Activated CD8-positive, alpha-beta memory T cell treated with anti-CD3 and anti-CD28 coated beads, Interleukin-2, amount 50 U/mL, for 48 hours (primary cell): ENCODE results near the gene ZSWIM4.
"Not testable (repeated sequence)": the region's sequence is repeated elsewhere in the genome, so short reads cannot be mapped to it uniquely, and the experiment has no call there.

Experiments
- DNase-seq: peaks from one replicate; pipeline ENCODE4 v3.0.0-alpha.2; 2020

ZSWIM4 gene

GRCh38 chr19:13794757-13795589, at the start of gene ZSWIM4:
ZSWIM4 (plus strand) TSS chr19:13795443; CDS start chr19:13795649, 206 bp downstream.
- peak; percentile 95 for DNase-seq

GRCh38 chr19:13747098-13747453, 48.2 kb upstream of the ZSWIM4 start:
- no peak for DNase-seq

GRCh38 chr19:13748169-13748828, 46.9 kb upstream of the ZSWIM4 start:
- DNase-seq, result no peak

- no peak for DNase-seq
Measured at GRCh38 chr19:13751436-13751835, 43.8 kb upstream of the ZSWIM4 start.

GRCh38 chr19:13753622-13754021, 41.6 kb upstream of the ZSWIM4 start:
- not testable (repeated sequence) for DNase-seq

GRCh38 chr19:13756210-13756609, 39.0 kb upstream of the ZSWIM4 start:
- no peak for DNase-seq

- no peak for DNase-seq
Measured at GRCh38 chr19:13757805-13758772, 37.2 kb upstream of the ZSWIM4 start.

GRCh38 chr19:13758795-13759194, 36.4 kb upstream of the ZSWIM4 start:
- no peak for DNase-seq

- no peak for DNase-seq
Measured at GRCh38 chr19:13761423-13761822, 33.8 kb upstream of the ZSWIM4 start.

GRCh38 chr19:13762635-13763235, 32.5 kb upstream of the ZSWIM4 start:
- no peak for DNase-seq

DNA sequence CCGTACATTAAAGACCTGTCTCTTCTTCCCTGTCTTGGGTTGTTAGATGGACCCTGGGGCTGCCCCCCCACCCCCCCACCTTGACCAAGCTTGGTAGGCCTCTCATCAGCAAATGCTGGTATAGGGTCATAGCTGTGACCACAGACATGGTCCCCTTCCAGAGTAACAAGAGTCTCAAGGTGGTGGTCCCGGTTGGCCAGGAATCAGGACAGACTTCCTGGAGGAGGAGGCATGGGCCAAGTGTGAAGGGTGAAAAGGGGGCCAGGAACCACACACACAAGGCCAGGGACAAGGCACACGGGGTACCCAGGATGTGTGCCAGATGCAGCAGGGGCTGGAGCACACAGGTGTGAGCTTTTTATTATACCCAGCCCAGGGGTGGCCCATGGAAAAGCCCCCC, 32.0 kb upstream of the ZSWIM4 start:
- DNase-seq, result no peak

- DNase-seq, result peak; percentile 84
Measured at GRCh38 chr19:13764101-13764807, 31.0 kb upstream of the ZSWIM4 start, which contains the start of gene MRI1. MRI1 (plus strand) TSS chr19:13764522; CDS start chr19:13764589, 67 bp downstream.

GRCh38 chr19:13764821-13765394, 30.3 kb upstream of the ZSWIM4 start:
- peak; percentile 77 for DNase-seq

DNA sequence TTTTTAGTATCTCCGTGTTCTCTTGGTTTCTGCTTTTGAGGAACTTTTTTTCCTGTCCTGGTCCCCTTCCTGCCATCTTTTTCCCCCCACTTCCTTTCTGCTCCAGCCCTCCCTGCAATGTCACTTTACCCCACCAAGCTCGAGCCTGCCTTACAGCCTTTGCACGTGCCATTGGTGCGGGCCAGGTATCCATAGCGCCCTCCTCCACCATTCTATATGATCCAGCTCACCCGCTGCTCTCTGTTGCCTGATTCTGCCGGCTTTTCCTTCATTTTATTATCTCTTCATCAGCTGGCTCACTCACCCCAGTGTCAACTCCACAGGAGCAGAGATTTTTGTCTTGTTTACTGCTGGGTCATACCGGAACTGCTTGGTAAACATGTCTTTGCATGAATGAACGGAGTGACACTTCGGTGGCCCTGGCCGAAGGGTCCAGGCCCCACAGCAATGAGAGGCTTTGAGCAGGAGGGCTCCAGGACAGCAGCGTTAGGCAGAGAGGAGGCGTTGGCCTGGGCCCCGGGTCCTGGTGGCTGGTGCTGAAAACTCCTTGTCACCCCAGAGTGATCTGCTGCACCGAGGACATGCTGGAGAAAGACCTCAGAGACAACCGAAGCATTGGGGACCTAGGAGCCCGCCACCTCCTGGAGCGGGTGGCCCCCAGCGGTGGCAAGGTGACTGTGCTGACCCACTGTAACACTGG, 29.7 kb upstream of the ZSWIM4 start:
- DNase-seq, result no peak

GRCh38 chr19:13766095-13766481, 29.2 kb upstream of the ZSWIM4 start:
- no peak for DNase-seq

DNA sequence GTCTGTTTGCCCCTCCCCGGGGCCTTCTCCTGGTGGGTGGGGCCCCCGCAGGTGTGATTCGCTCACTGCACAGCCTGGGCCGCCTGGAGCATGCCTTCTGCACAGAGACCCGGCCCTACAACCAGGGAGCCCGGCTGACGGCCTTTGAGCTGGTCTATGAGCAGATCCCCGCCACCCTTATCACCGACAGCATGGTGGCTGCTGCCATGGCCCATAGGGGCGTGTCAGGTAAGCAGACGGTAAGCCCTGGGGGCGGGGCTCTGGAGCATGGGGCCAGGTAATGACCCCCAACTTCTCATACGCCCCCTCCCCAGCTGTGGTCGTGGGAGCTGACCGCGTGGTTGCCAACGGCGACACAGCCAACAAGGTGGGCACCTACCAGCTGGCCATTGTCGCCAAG, 26.7 kb upstream of the ZSWIM4 start:
- no peak for DNase-seq

GRCh38 chr19:13770013-13770635, 25.1 kb upstream of the ZSWIM4 start:
- DNase-seq, result no peak

DNA sequence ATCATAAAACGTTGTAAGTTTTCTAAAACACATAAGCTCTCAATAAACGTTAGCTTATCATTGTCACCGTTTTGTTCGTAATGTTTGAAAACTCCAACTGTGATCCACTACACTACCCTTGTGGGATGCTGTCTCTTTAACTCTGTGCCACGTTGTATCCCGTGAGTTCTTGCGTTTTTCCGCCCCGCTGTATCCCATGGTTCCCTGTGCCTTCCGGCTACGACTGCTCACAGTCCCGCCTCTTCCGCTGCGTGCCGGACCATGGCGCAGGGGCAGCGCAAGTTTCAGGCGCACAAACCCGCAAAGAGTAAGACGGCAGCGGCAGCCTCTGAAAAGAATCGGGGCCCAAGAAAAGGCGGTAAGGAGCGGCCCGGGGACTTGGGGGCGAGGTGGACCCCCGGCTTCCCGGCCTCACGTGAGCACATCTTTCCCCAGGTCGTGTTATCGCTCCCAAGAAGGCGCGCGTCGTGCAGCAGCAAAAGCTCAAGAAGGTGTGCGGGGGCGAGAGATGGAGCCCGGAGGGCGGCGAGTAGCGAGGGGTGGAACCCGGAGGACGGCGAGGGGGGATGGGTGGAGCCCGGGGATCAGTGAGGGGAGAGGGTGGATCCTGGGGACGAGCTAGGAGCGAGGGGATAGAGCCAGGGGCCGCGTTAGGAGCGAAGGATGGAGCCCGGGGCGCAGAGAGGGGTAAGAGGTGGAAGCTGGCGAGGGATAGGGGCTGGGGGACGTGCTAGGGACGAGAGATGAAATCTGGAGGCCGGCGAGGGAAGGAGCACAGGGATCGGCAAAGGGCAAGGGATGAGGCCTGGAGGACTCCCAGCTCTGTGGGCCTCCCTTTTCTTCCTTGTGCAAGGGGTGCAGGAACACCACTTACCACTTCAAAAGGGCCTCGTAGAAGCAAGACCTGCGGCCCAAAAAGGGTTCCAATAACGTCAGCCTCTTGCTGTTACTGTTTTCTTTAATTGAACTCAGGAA, 20.7 kb upstream of the ZSWIM4 start, which contains the start of gene C19orf53:
TSS of gene C19orf53 (plus strand) at position 240 of the 975 bp plus-strand sequence. CDS start at position 262, 22 bp downstream.
- peak; percentile 90 for DNase-seq

- DNase-seq, result no peak
Measured at GRCh38 chr19:13778398-13778797, 16.8 kb upstream of the ZSWIM4 start.
